ENCODE results near the gene FRMD4A. TPM values are rescaled to one million over a fixed set of nuclear protein-coding genes. Genes with fewer than 3 reads are reported as not detected.

FRMD4A gene
- total and polyA plus RNA-seq, 2 of the 4 experiments (the other 2 are of a cell fraction), result 30.3 to 68.8 TPM

GRCh38 chr10:13868528-13869294, 462.0 kb downstream of the FRMD4A start:
- dilution Hi-C loops (cut with HindIII; ENCODE audit: low sequenced_read_pairs, unreplicated experiment) (no loop called here), in situ Hi-C loops (cut with MboI; ENCODE audit: low sequenced_read_pairs) (no loop called here), intact Hi-C loops (cut with micrococcal nuclease) (no loop called here)
- ChIA-PET CTCF (interaction anchor here (1.0 kb wide), 1 partner anchor 33 kb away, joined by 3 read pairs; no protein-coding TSS in a partner anchor), POLR2A (ENCODE audit: unreplicated experiment) (no interaction called here)
- TF ChIP-seq CHD1 (IDR thresholded peaks at IDR 0.05; ENCODE audit: low read depth, low read length) (no peak), NFE2L2 (IDR thresholded peaks at IDR 0.05; ENCODE audit: low read depth, low read length) (no peak), RAD21 (IDR thresholded peaks at IDR 0.05; ENCODE audit: low read length) (no peak), BHLHE40 (IDR thresholded peaks at IDR 0.05; ENCODE audit: low read depth, low read length) (no peak), MAZ (IDR thresholded peaks at IDR 0.05; ENCODE audit: borderline replicate concordance, low read depth, low read length) (no peak), CEBPB (IDR thresholded peaks at IDR 0.05; ENCODE audit: low read depth, low read length) (no peak), SMC3 (IDR thresholded peaks at IDR 0.05; ENCODE audit: low read depth, low read length) (no peak), POLR2A (IDR thresholded peaks at IDR 0.05; ENCODE audit: low read depth, low read length) (no peak), USF2 (IDR thresholded peaks at IDR 0.05; ENCODE audit: low read depth, low read length) (no peak), MXI1 (IDR thresholded peaks at IDR 0.05; ENCODE audit: borderline replicate concordance, low read depth, low read length) (no peak), CTCF (conservative IDR thresholded peaks at IDR 0.05; ENCODE audit: low read depth, low read length) (no peak)
- no peak overlapping the region for H3K4me2 ChIP-seq (ENCODE audit: low read depth, low read length)
- no peaks in the 10 kb centered on the region for H3K27me3 ChIP-seq (ENCODE audit: control insufficient read depth, insufficient read depth, low read length)
- ATAC-seq (ENCODE audit: low read depth) (no peak), DNase-seq (no peak)
- H2BK20ac ChIP-seq (ENCODE audit: low read depth, low read length), result no peak overlapping the region
- H2AK9ac ChIP-seq (replicated peaks; ENCODE audit: low read depth, low read length, poor library complexity), result peak overlapping the region; percentile 73
- H3K9ac ChIP-seq (ENCODE audit: low read depth, low read length), result no peak overlapping the region
- H2AK5ac ChIP-seq (ENCODE audit: low read depth, low read length), result 0 out of 2 replicates have a peak overlapping the region, but pooled peaks have one; percentile 7
- H3K18ac ChIP-seq (ENCODE audit: low read depth, low read length), result no peak overlapping the region
- no peak overlapping the region for H3K14ac ChIP-seq (replicated peaks; ENCODE audit: low read depth, low read length)
- H2BK120ac ChIP-seq (ENCODE audit: low read depth, low read length), result no peak overlapping the region
- no peak overlapping the region for H3K4me3 ChIP-seq (ENCODE audit: insufficient read depth, low read depth, low read length)
- peaks cover 27 to 78% of the 10 kb centered on the region in 2 experiments for H3K79me1 ChIP-seq (ENCODE audit: low read depth in 1 of 2, low read length in 2 of 2)
- no peak overlapping the region; the same call in 1 of the 2 replicates for H3K4ac ChIP-seq (ENCODE audit: low read depth, low read length)
- H2BK5ac ChIP-seq (ENCODE audit: low read depth, low read length, poor library complexity, severe bottlenecking), result no peak overlapping the region
- no peak overlapping the region for H2AFZ ChIP-seq (replicated peaks; ENCODE audit: low read length, poor library complexity)
- H3K23ac ChIP-seq (ENCODE audit: low read depth, low read length), result no peak overlapping the region
- no peak overlapping the region; the same call in 1 of the 2 replicates for H4K5ac ChIP-seq (ENCODE audit: low read depth, low read length)
- no peaks in the 10 kb centered on the region for H3K9me3 ChIP-seq (ENCODE audit: control insufficient read depth, insufficient read depth, low read length)
- peaks cover 17% of the 10 kb centered on the region for H3K9me1 ChIP-seq (ENCODE audit: insufficient read depth, low read length)
- H3K56ac ChIP-seq (ENCODE audit: extremely low read depth, insufficient read depth, low read length), result no peak overlapping the region
- peaks cover 10% of the 10 kb centered on the region for H3K4me1 ChIP-seq (ENCODE audit: control insufficient read depth, insufficient read depth, low read length)
- no peak overlapping the region for H4K8ac ChIP-seq (ENCODE audit: low read depth in 2 of 2, low read length in 2 of 2)
- H4K91ac ChIP-seq (ENCODE audit: insufficient read depth, low read depth, low read length), result no peak overlapping the region
- BruUV-seq (replicated peaks), result no TSS peak
- peak overlapping the region; percentile 19; the same call in 1 of the 3 replicates for H2BK15ac ChIP-seq (ENCODE audit: low read depth, low read length)
- H4K20me1 ChIP-seq (ENCODE audit: insufficient read depth, low read length), result no peaks in the 10 kb centered on the region
- H3K27ac ChIP-seq (ENCODE audit: insufficient read depth, low read length), result no peak overlapping the region
- WGBS, 2 experiments (ENCODE audit: extremely low coverage in 2 of 2, insufficient read length in 1 of 2), result 97% methylated on average over 8 of the region's 18 CpGs; no CpG with 5 or more reads in 1 of the 2 experiments
- H3K36me3 ChIP-seq (ENCODE audit: control insufficient read depth, insufficient read depth, low read length), result no peaks in the 10 kb centered on the region

All from IMR-90 (cell line).